ENCODE measurements around the gene ADAM12.

The ADAM12 gene

DNA sequence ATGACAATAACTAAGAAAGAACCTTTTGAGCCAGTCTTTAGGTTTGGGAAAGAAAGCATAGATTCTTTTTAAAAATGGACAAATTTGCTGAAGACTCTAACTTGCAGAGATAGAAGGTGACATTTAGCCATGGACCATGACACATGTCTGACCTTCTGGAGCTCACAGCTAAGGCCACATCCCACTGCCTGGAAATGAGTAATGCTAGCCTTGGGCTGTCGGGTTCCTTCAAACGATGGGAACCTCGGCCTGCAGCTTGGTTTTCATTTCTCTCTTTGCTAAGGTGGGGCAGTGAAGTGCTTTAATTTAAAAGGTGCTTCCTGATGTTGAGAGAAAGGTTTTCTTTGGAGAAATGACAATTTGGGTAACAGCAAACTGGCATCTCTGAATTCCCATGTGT is 268.7 kb downstream of the ADAM12 start:
- ChIA-PET CTCF (no interaction called here), POLR2A (no interaction called here)
- DNase-seq (ENCODE audit: low read depth, low spot score) = no peak
- H3K4me3 ChIP-seq (ENCODE audit: low read depth, low read length) = no peak overlapping the region
- TF ChIP-seq, protein P1, sequence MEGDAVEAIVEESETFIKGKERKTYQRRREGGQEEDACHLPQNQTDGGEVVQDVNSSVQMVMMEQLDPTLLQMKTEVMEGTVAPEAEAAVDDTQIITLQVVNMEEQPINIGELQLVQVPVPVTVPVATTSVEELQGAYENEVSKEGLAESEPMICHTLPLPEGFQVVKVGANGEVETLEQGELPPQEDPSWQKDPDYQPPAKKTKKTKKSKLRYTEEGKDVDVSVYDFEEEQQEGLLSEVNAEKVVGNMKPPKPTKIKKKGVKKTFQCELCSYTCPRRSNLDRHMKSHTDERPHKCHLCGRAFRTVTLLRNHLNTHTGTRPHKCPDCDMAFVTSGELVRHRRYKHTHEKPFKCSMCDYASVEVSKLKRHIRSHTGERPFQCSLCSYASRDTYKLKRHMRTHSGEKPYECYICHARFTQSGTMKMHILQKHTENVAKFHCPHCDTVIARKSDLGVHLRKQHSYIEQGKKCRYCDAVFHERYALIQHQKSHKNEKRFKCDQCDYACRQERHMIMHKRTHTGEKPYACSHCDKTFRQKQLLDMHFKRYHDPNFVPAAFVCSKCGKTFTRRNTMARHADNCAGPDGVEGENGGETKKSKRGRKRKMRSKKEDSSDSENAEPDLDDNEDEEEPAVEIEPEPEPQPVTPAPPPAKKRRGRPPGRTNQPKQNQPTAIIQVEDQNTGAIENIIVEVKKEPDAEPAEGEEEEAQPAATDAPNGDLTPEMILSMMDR (IDR thresholded peaks at IDR 0.05; ENCODE audit: insufficient read depth, low read length, missing control alignments) = no peak

DNA sequence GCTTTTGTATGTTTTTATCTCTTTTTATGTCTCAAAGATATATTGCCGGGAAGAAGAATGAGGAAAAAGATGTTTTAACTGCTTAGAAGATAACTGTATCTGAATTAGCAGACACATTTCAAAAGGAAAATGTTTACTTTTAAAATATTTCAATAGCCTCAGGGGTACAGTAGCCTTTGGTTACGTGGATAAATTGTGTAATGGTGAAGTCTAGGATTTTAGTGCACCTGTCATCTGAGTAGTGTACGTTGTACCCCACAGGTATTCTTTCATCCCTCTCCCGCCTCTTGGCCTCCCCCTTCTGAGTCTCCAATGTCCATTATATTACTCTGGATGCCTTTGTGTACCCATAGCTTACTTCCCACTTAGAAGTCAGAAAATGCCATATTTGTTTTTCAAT is 269.8 kb downstream of the ADAM12 start:
- POLR2A ChIA-PET = no interaction called here
- no peak overlapping the region for H3K4me3 ChIP-seq (ENCODE audit: low read depth, low read length)
- DNase-seq (ENCODE audit: low read depth, low spot score) = no peak
- TF ChIP-seq, protein P1 (IDR thresholded peaks at IDR 0.05; ENCODE audit: insufficient read depth, low read length, missing control alignments) = no peak
- CTCF ChIA-PET = no interaction called here

DNA sequence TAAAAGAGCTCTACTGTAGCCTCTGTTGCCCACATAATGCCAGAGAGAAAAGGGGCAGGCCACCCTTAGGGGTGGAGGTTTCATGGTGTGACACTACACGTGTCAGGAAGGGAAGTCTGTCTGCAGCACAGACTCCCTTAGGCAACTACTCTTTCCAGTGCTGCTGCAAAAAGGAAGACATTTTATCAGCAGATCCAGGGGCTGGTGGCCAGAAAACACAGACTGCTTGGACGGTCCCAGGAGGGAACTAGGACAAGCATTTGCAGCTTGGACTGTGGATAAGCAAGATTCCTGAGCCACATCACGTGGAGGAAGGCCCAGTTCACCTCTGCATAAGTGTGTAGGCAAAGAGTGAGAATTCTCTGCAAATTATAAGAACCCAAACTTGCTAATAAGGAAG is 271.1 kb downstream of the ADAM12 start:
- TF ChIP-seq, protein P1 (IDR thresholded peaks at IDR 0.05; ENCODE audit: insufficient read depth, low read length, missing control alignments) = no peak
- POLR2A ChIA-PET = interaction anchor here (0.6 kb wide), 1 partner anchor 136 kb away, joined by 4 read pairs; no protein-coding TSS in a partner anchor
- DNase-seq (ENCODE audit: low read depth, low spot score) = no peak
- CTCF ChIA-PET = interaction anchor here (0.6 to 1.0 kb wide), 3 partner anchors 79 to 744 kb away, joined by 3 read pairs; no protein-coding TSS in a partner anchor
- no peak overlapping the region for H3K4me3 ChIP-seq (ENCODE audit: low read depth, low read length)

DNA sequence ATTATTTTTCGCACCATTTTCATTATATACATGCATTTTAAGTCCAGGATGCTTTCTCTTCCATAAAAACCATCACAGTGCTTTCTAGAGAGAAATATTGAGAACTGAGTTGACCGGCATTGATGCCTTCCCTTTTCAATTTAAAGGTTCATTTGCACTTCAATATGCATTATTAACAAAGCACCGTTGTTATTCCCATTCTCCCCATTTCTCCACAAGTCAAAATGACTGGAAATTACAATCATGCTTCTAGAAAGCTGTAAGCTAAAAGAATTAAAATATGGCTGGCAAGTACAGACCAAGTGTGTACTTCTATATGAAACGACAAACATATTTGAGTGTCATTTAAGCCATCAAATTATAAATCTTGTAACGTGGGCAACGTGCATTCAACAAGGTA is 272.4 kb downstream of the ADAM12 start:
- DNase-seq (ENCODE audit: low read depth, low spot score) = no peak
- TF ChIP-seq, protein P1 (IDR thresholded peaks at IDR 0.05; ENCODE audit: insufficient read depth, low read length, missing control alignments) = no peak
- no peak overlapping the region for H3K4me3 ChIP-seq (ENCODE audit: low read depth, low read length)
- CTCF ChIA-PET = no interaction called here
- POLR2A ChIA-PET = no interaction called here

DNA sequence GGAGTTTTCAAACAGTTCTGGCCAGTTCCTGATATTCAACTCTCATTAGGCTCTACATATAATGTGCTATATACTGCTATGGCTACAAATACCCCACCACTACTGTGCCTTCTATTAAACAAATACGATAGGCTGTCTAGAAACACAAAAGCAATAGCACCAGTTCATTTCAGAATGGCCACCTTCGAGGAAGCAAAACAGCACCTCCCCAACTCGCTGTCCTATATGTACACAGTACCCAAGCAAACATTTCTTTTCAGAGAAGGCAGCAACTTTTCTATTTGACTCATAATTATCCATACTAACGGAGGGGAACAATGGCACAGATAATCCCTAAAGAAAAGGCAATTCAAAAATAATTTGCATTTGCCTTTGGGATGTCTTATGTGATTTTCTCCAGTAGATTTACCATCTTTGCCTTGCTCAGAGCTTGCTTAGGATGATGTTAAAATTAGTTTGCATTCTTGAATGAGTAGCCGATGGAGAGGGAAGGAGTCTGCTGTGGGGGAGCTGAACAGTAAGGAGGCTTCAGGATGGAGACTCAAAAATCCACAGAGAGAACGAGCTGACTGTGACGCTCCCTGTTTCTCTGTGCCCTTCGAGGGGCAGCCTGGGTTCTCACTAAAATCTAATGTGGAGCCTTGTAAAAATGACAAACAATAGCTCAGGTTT is 273.3 kb downstream of the ADAM12 start:
- POLR2A ChIA-PET = no interaction called here
- no peak overlapping the region for H3K4me3 ChIP-seq (ENCODE audit: low read depth, low read length)
- TF ChIP-seq, protein P1 (IDR thresholded peaks at IDR 0.05; ENCODE audit: insufficient read depth, low read length, missing control alignments) = no peak
- CTCF ChIA-PET = no interaction called here
- DNase-seq (ENCODE audit: low read depth, low spot score) = no peak

DNA sequence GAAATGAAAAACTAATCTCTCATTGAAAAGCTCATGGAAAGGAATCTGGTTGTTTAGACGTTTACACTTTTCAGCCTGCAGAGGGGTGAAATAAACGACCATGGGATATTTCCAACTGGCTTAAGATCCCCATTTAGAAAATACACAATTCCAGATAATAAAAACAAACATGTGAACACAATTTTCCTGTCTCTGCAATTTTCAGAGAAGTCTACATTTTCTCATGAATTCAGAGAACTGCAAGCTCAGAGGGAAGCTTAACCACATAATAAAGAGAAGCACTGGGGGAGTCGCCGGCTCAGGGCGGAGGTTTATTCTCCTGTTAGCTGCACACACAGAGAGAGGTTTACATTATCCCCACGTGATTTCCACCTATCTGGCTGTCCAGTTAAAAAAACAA is 276.8 kb downstream of the ADAM12 start:
- POLR2A ChIA-PET = no interaction called here
- no peak overlapping the region for H3K4me3 ChIP-seq (ENCODE audit: low read depth, low read length)
- no peak for DNase-seq (ENCODE audit: low read depth, low spot score)
- CTCF ChIA-PET = interaction anchor here (1.4 kb wide), 1 partner anchor 13 kb away, joined by 4 read pairs; no protein-coding TSS in a partner anchor
- TF ChIP-seq, protein P1 (IDR thresholded peaks at IDR 0.05; ENCODE audit: insufficient read depth, low read length, missing control alignments) = no peak

Data from AG04449 (cell line).